Fibroblast of the aortic adventitia (primary cell): Measurements from ENCODE around the gene ATXN7. TPM values are rescaled to one million over a fixed set of nuclear protein-coding genes. Genes with fewer than 3 reads are reported as not detected.

Experiments
- DNase-seq: peaks from one replicate; pipeline ENCODE4 v3.0.0-alpha.2; 2010; ENCODE audit warnings: low read depth
- H3K4me3 ChIP-seq: 2 replicates; pipeline ENCODE4 v1.5.1; 2011; ENCODE audit warnings: low read depth, mild to moderate bottlenecking, control low read depth, low read length, moderate library complexity
- total RNA-seq: library from RNA; depleted of rRNA; stranded (reverse); fragments of >200 nt; gene quantifications from 2 replicates; pipeline ENCODE4 v1.2.3, GENCODE V29; 2012; ENCODE audit warnings: low replicate concordance
- TF ChIP-seq, protein P1 (sequence below): IDR thresholded peaks from 2 replicates; pipeline ENCODE4 v1.5.1; 2011; ENCODE audit warnings: mild to moderate bottlenecking, low read length, control low read depth, inconsistent platforms; ENCODE audit not compliant: insufficient read depth

ATXN7 gene
- total RNA-seq, 1 donor: 21.0 TPM

DNA sequence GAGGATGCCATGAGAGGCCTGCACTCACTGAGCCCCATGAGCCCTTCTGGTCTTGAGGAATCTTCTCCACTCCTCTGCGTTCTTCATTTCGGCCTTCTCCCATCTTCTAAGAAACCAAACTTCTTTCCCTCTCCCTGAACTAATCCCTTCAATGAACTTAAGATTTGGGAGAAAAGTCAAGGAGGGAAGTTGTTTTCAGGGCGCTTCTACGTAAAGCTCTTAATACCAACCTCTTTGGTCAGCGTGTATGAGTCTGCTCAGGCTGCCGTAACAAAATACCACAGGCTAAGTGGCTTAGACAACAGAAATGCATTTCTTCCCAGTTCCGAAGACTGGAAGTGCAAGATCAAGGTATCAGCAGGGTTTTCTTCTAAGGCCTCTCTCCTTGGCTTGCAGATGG lies 173.4 kb downstream of the ATXN7 start:
- H3K4me3 ChIP-seq: no peak overlapping the region
- no peak for DNase-seq
- TF ChIP-seq, protein P1, sequence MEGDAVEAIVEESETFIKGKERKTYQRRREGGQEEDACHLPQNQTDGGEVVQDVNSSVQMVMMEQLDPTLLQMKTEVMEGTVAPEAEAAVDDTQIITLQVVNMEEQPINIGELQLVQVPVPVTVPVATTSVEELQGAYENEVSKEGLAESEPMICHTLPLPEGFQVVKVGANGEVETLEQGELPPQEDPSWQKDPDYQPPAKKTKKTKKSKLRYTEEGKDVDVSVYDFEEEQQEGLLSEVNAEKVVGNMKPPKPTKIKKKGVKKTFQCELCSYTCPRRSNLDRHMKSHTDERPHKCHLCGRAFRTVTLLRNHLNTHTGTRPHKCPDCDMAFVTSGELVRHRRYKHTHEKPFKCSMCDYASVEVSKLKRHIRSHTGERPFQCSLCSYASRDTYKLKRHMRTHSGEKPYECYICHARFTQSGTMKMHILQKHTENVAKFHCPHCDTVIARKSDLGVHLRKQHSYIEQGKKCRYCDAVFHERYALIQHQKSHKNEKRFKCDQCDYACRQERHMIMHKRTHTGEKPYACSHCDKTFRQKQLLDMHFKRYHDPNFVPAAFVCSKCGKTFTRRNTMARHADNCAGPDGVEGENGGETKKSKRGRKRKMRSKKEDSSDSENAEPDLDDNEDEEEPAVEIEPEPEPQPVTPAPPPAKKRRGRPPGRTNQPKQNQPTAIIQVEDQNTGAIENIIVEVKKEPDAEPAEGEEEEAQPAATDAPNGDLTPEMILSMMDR: no peak

DNA sequence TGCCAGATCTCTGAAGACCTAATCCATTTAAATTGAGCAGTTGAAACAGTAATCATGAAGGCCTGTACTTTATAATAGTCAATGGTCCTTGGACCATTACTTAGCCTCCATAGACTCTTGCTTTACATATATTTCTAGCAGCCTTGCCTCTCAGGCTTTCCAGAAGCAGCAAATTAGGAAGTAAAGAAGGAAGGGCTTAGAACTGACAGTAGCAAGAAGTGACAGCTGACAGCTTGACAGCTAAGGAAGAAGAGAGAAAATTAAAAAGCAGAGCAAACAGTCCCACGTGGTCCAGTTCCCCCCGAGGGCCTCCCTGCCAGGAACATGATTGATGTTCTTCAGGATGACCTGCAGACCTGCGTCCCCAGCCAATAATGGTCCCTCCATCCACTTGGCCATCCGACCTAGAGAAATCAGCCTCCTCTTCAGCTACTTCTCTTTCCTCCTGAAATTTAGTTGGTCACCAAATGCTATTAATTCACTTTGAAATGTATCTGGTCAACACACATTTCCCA lies 174.6 kb downstream of the ATXN7 start:
- DNase-seq: no peak
- TF ChIP-seq, protein P1: no peak
- no peak overlapping the region for H3K4me3 ChIP-seq

DNA sequence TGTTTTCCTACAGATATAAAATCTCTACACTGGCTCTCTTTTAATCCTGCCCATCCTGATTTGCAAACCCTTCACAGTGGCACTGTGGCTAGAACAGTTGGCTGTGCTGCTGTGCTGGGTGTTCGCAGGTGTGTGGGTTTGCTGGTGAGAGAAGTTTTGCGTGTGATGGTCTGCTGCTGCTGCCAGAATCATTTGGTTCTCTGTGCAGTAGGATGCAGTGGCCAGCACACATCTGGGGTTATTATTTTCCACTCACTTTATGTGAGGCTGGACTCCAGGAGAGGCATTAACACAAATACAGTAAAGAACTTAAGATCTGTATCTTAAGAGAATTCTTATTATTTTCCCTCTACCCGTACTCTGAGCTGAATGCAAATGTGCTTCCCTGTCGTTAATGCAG lies 175.7 kb downstream of the ATXN7 start:
- no peak for DNase-seq
- no peak overlapping the region for H3K4me3 ChIP-seq
- TF ChIP-seq, protein P1: no peak

- no peak for DNase-seq
- H3K4me3 ChIP-seq: no peak overlapping the region
- TF ChIP-seq, protein P1: no peak
Observed at GRCh38 chr3:64039981-64040733, 176.5 kb downstream of the ATXN7 start.

- H3K4me3 ChIP-seq: no peak overlapping the region
- TF ChIP-seq, protein P1: no peak
- no peak for DNase-seq
Observed at GRCh38 chr3:64042952-64043351, 179.3 kb downstream of the ATXN7 start.

GRCh38 chr3:64046592-64046991 lies 182.9 kb downstream of the ATXN7 start:
- H3K4me3 ChIP-seq: no peak overlapping the region
- TF ChIP-seq, protein P1: no peak
- no peak for DNase-seq
